GM18507 (cell line): ENCODE data around the gene PSD4.

Experiments
- DNase-seq: peaks from one replicate; pipeline ENCODE4 v3.0.0; 2011; ENCODE audit warnings: low read depth; ENCODE audit not compliant: insufficient read length; ENCODE audit errors: extremely low spot score
- FAIRE-seq: peaks from 2 replicates; lab custom pipeline; 2011; peaks lifted over from hg19 to GRCh38; lab: Jason Lieb, UNC

The PSD4 gene

DNA sequence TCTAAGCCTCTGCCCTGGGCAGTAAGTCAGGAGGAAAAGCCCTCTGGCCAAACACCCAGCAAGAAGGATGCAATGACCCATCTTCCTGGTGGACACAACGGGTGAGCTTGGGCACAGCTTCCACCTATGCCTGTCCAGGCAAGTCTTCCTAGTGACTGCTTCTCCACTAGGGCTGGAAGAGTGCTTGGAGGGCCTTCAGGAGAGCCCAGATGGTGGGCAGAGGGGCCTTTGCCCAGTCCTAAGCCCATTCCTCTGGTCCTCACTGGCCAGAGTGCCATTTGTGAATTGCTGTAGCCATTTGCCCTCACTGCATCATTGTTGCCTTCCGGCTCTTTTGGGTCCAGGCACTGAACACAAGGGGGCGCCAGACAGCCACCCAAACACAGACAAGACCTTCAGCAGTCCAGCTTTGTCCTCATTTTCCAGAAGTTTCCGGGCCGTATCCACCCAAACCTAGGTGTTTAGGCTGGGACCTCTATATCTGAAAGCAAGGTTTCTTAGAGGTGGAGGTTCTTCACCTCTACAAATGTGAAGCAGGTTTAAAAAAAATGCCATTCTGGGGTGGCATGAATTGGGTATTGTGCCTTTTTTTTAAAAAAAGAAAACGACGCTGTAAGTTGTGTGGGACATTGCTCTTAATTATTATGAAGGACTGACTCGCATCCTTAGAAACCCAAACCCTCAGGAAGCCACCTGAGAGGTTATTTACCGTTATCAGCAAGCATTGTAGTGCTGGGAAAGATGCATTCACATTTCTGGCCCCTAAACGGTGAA lies 75.4 kb downstream of the PSD4 start:
- FAIRE-seq (peak; percentile 89), DNase-seq (peak; percentile 62)

DNA sequence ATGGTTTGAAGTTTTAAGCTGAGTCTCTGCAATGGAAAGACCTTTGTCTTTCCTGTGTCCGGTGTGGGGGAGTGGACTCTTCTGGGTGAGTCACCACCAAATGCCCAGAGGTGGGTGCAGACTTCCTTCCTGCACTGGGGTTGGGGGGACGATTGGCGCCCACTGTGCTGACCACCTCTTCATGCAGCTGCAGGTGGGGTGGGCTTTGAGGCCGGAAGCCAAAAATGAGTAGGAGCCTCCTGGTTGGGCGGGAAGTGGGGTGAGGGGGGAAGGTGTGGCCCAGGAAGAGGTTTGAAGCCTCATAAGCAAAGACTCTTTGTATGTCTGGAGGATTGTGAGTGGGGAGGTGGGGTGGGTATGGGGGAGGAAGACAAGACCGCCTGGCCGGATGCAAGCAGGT lies 77.3 kb downstream of the PSD4 start:
- DNase-seq (no peak), FAIRE-seq (no peak)

DNA sequence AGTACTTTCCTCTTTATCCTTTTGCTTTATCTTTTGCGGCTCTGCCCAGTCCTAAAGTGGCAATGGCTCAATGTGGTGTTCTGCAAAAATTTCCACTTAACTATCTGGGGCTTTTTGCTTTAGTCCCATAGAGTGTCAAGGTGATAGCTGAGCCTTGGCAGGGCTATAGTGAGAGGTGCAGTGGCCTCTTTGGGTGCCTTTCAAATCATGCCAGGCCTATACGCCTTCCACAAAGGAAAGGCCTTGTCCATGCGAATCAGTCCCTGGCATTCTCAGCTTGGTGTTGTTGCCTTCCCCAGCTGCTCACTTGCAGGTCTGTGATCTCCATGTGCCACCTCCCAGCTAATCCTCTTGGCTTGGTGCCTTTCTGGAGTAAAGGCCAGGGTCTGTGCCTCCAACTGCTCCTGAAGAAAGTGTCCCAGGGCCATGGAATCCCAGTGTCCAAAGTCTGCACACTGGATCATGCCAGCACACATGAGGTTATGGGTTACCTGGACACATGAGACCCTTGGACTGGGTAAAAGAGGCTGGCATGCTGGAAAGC lies 78.3 kb downstream of the PSD4 start:
- no peak for FAIRE-seq

DNA sequence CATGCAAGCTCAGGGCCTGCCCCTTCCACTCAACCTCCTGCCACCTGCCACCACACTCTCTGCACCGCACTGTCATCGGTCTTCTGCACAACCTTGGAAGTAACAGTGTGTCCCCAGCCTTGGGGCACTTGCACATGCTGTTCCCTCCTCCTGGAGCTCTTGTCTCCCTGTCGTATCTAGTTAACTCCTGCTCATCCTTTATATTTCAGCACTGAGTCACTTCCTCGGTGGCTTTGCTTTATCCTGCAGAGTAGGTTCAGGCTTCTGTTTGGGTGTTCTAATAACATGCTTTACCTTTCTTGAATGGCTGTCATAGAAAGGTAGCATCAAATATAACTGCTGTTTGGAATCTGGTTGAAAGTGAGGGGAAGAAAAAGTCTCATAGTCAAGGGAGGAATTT lies 79.7 kb downstream of the PSD4 start:
- no peak for DNase-seq
- FAIRE-seq = no peak

More for the DNA sequence above, 78.3 kb downstream of the PSD4 start:
- no peak for DNase-seq

- DNase-seq = no peak
- FAIRE-seq = no peak
Measured at GRCh38 chr2:113255140-113256070, 81.6 kb downstream of the PSD4 start.

DNA sequence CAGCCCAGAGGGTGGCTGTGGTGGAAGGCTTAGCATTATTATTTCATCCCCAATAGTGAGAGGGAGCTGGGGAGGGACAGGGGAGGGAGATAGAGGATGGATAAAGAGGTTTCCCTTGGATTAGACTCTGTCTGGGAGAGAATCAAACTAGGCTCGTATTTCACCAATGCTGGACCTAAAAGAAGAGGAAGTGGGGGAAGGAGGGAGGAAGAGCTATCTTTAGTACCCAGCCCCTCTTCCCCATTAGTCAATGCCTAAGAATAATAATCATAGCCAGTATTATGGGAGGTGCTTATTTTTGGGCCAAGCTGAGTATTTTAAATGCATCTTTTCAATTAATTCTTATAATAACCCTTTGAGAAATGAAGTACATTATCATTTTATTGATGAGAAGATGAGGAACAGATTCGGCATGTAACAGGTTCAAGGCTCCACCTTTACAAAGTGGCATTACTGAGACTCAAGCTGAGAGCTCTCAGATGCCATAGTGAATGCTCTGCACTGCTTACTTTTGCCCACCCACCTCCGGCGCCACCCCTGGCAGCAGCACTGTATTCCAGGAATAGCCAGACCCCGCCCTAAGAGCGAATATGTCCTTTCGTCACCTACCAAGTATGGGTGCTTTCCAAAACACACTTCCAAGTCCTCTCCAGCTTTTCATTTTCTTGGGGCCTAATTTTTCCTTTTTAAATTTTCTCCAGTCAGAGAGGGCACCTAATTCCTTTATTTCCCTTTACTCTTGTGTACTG lies 83.9 kb downstream of the PSD4 start:
- FAIRE-seq (no peak), DNase-seq (no peak)

GRCh38 chr2:113258471-113259147 lies 84.8 kb downstream of the PSD4 start:
- DNase-seq = no peak
- no peak for FAIRE-seq
